GM21381 (cell line): Measurements from ENCODE around the gene VEPH1.

Experiments
- ATAC-seq: cut with Tn5 transposase; IDR thresholded peaks from one replicate; pipeline ENCODE4 v1.9.1; 2021; ENCODE audit warnings: mild to moderate bottlenecking, moderate library complexity; ENCODE audit not compliant: unreplicated experiment

VEPH1 gene

GRCh38 chr3:157502916-157503595 lies at the start of gene VEPH1:
Gene VEPH1 (minus strand): TSS chr3:157503416. CDS start chr3:157495349, 8,067 bp downstream.
- ATAC-seq: no peak

DNA sequence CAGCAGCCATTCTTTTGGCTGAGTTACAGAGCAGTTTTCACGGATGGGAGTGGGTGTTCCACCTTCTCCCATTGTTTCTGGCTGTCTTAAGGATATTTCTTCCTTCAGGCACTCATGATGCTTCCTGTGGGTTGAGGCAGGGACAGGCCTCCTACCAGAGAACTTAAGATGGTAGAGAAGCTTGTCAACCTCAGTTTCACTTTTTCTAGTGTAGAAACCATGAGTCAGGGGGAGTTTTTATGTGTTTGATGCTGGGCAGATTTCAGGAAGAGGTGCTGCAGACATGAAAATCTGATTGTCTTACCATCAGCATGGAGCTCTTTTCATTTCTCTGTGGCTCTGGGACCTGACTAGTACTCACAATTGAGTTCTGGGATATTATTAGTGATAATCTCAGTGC lies 48.7 kb upstream of the VEPH1 start:
- ATAC-seq: no peak

DNA sequence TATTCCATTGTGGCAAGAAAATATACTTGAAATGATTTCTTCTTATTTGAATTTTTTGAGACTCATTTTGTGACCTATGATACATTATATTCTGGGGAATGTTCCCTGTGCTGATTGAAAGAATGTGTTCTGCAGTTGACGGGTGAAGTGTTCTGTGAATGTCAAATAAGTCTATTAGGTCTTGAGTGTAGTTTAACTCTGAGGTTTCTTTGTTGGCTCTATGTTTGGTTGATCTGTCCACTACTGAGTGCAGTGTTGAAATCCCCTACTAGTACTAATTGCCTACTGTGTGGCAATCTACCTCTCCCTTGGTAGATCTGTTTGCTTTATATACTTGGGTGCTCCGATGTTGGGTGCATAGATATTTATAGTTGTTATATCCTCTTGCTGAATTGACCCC lies 46.3 kb upstream of the VEPH1 start:
- ATAC-seq: no peak

DNA sequence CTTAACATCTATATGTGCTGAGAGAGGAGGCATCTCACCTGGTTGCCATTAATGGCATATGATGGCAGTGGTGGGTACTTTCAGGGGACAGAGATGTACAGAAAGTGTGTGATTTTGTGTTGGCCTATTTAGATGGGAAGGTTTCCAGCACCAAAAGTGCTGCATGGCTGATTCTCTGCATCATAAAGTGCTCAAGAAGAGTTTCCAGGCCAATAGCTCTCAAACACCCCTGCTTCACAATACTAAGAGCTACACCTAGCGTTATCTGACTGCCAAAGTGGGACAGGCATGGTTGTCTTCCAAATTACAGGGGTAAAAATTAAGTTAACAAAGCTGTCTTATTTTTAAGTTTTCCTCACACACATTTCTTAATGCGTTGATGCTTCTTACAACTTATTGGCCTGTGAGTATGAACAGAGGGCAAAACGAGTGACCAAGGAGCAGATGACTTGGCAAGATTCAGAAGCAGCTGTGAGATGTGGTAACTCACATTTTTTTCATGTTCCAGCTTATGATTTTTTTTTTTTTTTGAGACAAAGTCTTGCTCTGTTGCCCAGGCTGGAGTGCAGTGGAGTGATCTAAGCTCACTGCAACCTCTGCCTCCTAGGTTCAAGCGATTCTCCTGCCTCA lies 41.4 kb upstream of the VEPH1 start:
- ATAC-seq: no peak

- no peak for ATAC-seq
Measured at GRCh38 chr3:157543501-157544035, 40.4 kb upstream of the VEPH1 start.

DNA sequence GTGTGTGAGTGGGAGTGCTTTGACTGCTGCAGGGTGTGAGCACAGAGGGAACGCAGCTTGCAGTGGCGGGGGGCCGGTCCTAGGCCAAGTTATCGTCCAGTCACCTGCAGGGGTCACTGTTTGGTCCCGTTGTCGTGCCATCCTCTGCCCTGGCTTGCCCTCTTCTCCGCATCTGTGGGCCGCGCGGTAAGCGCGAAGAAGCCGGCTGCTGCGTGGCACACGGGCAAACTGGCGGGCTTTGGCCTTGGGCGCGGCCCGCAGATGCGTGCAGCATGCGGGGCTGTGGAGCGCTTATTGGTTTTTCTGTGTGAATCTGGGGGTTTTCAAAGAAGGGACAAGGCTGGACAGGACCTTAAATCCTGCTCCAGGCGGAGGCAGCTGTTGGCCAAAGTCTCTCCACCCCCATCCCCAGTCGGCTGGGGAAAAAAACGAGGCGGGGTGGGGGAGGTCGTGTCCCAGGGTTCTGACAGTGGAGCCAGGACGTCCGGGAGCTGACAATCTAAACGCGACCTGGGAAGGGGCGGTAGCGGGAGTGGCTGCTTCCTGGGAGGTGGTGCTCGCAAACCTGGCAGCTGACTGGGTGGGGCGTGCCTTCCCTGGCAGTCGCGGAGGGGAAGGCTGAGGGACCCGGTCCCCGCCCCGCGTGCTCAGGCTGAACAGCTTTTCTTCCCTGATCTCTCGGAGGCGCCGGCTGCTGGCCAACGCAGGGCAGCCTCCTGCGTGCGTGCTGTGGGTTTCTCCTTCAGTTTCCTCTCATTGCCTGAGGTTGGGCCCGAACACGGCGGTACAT lies 39.7 kb upstream of the VEPH1 start:
- no peak for ATAC-seq

GRCh38 chr3:157541506-157542236 lies 38.5 kb upstream of the VEPH1 start:
- ATAC-seq: no peak

DNA sequence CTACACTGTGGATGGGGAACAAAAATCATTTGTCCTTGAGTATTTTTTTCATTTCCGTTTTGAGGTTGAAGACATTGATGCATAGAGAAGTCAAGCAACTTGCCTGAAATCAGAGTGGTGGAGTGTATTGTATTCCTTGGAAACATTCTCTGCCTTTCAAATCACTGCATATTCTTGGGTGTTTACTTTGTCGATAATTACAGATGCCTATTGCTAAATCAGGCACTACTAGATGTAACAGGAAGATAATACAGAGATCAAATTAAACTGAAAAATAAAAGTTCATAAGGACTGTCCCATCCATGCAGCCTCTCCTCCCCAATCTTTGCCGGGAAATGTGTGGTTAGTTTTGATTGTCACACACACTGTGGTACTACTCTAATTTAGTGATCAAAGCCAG lies 37.4 kb upstream of the VEPH1 start:
- no peak for ATAC-seq

DNA sequence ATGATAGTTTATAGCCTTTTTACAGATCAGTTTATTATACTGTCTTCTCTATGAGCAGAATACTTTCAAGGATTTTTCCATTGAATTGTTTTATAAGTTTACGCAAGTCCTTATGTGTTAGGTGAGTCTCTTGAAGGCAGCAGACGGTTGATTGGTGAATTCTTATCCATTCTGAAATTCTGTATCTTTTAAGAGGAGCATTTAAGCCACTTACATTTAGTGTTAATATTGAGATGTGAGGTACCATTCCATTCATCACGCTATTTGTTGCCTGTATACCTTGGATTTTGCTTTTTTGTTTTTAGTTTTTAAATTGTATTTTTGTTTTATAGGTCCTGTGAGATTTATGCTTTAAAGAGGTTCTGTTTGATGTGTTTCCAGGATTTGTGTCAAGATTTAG lies 32.5 kb upstream of the VEPH1 start:
- ATAC-seq: no peak

- no peak for ATAC-seq
Measured at GRCh38 chr3:157534725-157535161, 31.5 kb upstream of the VEPH1 start.

DNA sequence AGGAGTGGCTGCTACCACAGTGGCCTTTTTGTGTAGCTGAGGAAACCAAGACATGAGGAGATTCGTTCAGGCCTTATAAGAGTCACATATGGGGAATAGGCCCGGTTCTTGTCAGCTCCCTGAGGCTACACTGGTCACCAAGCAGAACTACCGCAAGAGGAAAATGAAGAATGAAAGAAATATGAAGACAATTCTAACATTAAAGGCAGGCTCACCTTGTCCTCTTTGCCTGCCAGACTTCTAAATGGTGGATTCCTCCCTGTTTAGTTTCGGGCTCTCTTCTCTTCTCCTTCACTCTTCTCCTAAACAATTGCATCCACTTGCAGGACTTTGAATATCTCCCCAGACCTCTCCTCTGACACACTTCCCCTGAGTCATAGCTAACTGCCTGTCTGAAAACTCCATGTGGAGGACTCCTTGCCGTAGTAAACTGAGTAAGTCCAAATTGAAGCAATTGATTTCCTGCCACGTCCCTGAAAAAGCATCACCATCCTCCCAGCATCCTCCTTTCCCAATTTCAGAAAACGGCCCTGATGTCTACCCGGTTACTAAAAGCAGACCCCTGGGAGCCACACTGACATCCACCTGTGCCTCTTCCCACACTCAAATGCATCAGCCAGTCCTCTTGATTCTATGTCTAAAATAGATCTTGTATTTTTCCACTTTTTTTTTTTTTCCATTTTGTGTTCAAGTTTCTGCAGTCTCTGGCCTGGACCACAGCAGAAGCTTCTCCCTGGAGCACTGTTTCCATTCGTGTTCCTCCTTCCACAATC lies 30.3 kb upstream of the VEPH1 start:
- no peak for ATAC-seq

- peak; percentile 84 for ATAC-seq
Measured at GRCh38 chr3:157532529-157533297, 29.5 kb upstream of the VEPH1 start.

- ATAC-seq: no peak
Measured at GRCh38 chr3:157531771-157532170, 28.6 kb upstream of the VEPH1 start.

GRCh38 chr3:157531301-157531660 lies 28.1 kb upstream of the VEPH1 start:
- ATAC-seq: no peak

- ATAC-seq: no peak
Measured at GRCh38 chr3:157530637-157531300, 27.6 kb upstream of the VEPH1 start.

DNA sequence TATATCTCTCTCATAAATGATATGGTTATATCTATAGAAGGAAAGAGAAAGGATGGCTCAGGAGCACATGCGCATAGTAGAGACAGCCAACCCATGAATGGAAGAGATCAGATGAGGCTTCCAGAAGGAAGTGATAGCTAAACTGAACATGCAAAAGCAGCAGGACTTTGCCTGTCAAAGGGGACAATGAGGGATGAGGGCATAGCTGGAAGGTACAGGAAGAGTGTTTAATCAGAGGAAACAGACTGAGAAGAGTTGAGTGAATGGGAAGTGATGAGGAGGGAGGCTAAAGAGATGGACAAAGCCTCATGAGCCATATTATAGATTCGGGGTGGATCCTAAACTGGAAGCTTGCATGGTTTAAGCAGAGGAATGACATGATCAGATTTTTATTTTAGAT lies 26.5 kb upstream of the VEPH1 start:
- no peak for ATAC-seq

DNA sequence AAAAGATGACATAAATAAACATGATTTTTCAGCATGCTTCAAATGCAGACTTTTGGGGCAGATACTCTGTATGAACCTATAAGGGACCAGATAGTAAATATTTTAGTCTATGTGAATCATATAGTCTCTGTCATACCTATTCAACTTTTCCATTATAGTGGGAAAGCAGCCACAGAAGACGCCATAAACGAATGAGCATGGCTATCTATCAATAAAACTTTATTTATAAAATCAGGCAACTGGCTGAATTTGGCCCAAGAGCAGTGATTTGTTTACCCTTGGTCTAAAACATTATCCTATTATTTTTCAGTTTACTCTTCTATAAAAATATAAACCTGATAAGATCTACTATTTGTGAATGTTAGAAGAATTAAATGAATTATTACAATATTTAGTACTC lies 25.9 kb upstream of the VEPH1 start:
- no peak for ATAC-seq

- no peak for ATAC-seq
Measured at GRCh38 chr3:157527131-157527881, 24.1 kb upstream of the VEPH1 start.
